GM18505 (cell line): Measurements from ENCODE around the gene GAK.

ENCODE experiments used
- ATAC-seq: cut with Tn5 transposase; IDR thresholded peaks from one replicate; pipeline ENCODE4 v1.9.1; 2021; ENCODE audit not compliant: unreplicated experiment
- POLR2A ChIP-seq: IDR thresholded peaks from 4 replicates; pipeline ENCODE4 v1.6.1; 2011; ENCODE audit warnings: borderline replicate concordance; ENCODE audit not compliant: insufficient read depth, insufficient read length; ENCODE audit errors: extremely low read depth

The GAK gene

GRCh38 chr4:883377-884095, 48.6 kb downstream of the GAK start:
- no peak for TF ChIP-seq POLR2A
- no peak for ATAC-seq

GRCh38 chr4:882646-883045, 49.5 kb downstream of the GAK start:
- no peak for ATAC-seq
- no peak for TF ChIP-seq POLR2A

GRCh38 chr4:881709-882108, 50.4 kb downstream of the GAK start:
- ATAC-seq, result no peak
- no peak for TF ChIP-seq POLR2A

DNA sequence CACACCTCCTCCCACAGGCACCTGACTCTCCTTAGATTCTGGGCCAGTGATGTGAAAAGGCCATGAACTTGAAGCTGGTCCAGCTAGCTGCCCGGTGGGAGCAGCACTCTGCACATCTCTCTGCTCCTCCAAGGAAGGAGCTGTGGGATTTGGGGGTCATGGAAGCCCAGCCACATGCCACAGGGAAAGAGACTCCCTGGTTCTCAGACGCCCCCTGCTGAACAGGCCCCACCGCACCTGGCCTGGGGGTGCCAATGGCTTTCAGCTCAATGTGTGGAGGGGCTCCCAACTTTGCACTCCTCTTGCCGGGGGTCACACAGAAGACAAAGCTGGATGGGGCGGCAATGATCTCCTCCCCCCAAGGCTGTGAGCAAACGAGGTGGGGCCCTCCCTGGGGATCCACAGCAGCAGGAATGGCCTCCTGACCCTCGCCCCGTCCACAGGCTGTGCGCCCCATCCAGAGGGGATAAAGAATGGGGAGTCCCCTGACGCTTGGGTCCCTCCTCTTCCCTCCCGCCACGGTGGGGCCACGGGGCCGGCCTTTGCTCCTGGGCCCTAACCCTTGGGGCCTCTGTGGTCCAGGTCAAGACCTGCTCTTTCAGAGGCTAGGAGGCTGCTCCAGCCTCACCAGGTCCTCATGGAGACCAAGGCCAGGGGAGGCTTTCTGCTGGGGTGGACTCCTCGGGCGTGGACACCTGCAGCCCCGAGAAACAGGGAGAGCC, 51.3 kb downstream of the GAK start:
- ATAC-seq, result no peak

GRCh38 chr4:879729-880077, 52.4 kb downstream of the GAK start:
- ATAC-seq, result no peak
- TF ChIP-seq POLR2A, result no peak

More for the DNA sequence above, 51.3 kb downstream of the GAK start:
- TF ChIP-seq POLR2A, result no peak

DNA sequence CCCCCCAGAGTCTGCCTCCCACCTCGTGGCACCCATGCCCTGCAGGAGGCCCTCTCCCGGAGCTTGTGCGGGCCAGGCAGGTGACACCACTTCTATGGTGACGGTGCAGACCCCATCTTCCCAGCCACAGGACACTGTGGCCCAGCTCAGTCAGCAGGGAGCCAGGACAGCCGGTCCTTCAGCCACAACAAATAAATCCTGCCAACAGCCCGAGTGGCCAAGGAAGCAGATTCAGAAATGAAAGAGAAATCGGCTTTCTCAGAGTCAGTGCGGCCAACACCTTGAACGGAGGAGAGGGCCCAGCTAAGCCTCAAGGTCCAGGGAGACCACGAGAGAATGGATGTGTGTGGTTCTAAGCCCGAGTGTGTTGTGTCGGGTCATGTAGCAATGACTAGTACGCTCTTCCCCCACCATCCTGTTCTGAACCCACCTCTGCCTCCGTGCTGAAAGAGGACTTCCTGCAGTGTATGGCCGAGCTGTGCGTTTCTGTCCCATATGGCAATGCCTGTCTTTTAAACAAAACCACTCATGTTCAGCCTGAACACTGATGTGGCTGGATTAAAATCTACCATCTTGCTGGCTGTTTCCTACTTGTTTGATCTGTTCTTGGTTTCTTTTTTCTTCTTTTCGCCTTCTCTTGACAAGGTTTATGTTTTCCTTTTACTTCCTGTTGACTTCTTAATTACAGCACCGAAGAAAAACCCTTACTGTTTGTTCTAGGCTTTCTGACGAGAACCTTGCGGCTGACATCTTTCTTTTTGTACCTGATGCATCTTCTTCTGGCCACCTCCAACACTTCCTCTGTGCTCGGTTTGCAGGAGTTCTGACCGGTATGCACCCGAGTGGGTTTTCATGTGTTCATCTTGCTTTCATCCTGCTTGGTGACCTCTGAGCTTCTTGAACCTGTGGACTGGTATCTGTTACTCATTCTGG, 53.1 kb downstream of the GAK start:
- no peak for TF ChIP-seq POLR2A
- ATAC-seq, result no peak

DNA sequence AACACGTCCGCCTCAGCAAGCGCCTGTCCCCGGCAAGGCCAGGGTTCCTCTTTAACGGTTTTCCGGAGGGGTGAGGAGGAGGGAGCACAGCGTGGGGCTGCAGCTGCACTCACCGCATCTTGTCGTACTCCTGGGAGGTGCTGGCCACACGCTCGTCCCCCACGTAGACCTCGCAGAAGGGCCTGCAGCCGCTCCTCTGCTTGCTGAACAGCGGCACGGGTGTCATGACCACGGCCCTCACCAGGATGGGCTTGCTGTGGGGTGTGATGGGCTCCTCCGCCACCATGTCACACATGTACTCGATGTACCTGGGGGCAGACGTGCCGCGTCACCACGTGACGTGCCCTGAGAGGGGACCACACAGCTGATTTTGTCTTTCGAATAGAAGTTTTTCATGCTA, 54.6 kb downstream of the GAK start:
- TF ChIP-seq POLR2A, result no peak
- ATAC-seq, result no peak

GRCh38 chr4:876780-877179, 55.3 kb downstream of the GAK start:
- no peak for TF ChIP-seq POLR2A
- ATAC-seq, result no peak

GRCh38 chr4:875818-876423, 56.2 kb downstream of the GAK start:
- no peak for TF ChIP-seq POLR2A
- ATAC-seq, result no peak

- no peak for ATAC-seq
- no peak for TF ChIP-seq POLR2A
Measured at GRCh38 chr4:874971-875817, 56.9 kb downstream of the GAK start.

GRCh38 chr4:874056-874455, 58.1 kb downstream of the GAK start:
- TF ChIP-seq POLR2A, result no peak
- no peak for ATAC-seq

DNA sequence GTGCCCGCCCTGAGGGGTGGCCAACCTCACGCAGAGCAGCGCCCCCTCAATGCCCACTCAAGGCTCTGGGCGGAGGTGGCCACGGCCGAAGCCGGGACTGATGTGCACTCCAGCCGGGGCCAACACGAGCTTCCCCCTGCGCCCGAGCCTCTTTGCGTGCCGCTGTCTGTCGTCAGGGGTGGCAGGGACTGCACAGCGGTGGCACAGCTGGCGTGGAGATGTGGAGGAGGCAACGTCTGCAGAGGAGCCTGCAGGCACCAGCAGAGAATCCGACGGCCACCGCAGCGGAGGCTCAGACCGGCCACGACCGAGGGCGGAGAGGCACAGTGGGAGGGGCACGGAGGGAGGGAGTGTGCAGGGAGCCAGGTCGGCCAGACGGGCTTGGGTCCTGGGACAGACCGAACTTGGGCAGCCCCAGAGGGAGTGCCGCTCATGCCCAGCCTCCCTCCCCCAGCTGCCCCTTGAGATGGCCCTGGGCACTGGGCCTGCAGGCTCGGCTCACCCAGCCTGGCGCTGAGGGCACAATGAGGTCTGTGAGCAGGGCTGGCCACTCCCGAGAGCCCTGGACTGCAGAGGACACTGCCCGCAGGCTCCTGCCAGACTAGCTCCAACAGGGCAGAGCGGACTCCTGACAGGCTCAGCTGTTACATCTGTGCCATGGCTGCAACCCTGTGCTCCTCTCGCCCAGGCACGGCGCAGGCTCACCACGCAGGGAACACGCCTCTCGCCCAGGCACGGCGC, 59.7 kb downstream of the GAK start:
- no peak for ATAC-seq
- no peak for TF ChIP-seq POLR2A
